Ramos (cell line): ENCODE results near the gene SDK2.

Experiments
- in situ Hi-C: fragments of 300-500 bp; cut with MboI; formaldehyde crosslinking; loops from one replicate; pipeline ENCODE4 v1.14.3; 2022; ENCODE audit warnings: low sequenced_read_pairs; ENCODE audit not compliant: unreplicated experiment

The SDK2 gene

DNA sequence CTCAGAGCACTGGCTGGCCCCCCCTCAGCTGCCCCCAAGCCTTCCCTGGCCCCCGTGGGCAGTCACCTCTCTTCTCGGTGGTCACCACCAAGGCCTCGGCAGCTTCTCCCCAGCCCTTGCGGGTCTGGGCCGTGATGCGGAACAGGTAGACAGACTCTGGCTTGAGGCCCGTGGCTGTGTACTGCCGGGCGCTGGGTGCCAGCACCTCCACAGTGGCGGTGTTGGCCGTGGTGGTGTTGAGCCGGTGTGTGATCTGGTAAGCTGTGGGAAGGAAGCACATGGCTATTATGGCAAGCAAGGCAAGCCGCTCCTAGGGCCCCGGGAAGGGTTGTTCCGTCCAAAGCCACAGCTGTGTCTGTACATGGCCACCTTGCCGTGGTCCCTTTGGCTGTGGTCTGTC, 254.0 kb downstream of the SDK2 start:
- in situ Hi-C loops = no loop called here

DNA sequence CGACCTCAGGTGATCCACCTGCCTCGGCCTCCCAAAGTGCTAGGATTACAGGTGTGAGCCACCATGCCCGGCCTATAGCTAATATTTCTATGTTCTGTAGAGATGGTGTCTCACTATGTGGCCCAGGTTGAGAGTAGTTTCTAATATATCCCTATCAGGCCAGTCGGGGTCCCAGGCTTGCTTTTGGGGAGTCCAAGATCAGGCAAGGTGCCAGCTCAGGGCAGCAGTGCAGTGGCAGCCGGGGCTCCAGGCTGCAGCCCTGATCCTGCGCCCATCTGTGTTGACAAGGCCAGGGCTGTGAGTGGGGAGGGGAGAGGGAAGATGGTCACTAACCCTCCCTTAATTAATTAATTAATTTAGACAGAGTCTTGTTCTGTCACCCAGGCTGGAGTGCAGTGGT, 254.8 kb downstream of the SDK2 start:
- in situ Hi-C loops = no loop called here

- in situ Hi-C loops = no loop called here
These were observed 255.7 kb downstream of the SDK2 start for GRCh38 chr17:73388578-73388905.

DNA sequence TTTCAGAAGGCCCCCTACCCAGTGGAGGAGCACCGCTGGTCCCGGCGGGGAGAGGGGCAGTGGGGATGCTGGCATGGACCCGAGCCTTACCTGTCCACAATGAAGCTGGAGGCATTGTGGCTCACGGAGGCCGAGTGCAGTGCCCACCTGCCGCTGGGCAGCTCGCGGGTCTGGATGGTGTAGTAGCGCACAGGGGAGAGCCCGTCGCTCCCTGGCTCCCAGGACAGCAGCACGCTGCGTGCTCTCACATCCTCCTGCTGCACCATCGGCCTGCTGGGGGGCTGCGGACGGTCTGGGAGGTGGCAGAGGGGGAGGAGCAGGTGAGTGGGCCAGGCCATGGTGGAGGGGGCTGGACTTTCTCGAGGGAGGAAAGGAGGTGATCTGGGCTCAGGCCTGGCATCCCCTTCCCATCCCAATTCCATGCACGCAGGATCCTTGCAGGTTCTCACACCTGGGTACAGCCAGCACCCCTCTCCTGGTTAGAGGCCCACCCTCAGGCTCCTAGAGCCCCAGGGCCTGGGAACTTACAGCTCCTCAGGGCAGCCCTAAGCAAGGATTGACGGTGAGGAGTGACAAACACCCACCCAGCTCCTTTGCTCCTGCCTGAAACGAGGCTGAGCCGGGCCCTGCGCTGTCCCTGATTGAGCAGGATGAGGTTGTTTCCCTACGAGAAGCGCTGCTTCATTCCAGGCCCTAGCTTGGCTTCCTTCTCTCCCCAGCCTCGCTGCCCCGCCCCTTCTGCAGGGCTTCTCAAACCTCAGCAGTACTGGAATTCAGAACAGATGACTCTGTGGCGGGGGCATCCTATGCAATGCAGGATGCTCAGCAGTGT, 256.3 kb downstream of the SDK2 start:
- in situ Hi-C loops = no loop called here

DNA sequence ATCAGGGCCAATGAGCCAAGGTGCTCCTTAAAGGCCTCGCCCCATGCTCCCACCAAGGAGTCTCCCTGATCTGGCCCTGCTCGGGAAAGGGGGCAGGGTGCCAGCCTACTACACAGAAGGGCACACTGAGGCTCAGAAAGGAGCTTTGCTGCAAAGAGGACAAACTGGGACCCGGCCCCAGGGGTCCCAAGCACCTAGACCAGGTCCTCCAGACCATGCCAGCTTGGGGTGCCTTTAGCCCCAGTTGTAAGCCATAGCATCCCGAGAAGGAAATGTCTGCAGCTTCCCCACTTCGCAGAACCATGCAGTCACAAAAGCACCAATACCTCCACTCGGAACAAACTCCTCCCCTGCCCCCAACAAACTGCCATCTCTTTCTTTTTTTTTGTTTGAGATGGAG, 257.7 kb downstream of the SDK2 start:
- in situ Hi-C loops = no loop called here

- in situ Hi-C loops = no loop called here
These were observed 259.3 kb downstream of the SDK2 start for GRCh38 chr17:73384926-73385325.

DNA sequence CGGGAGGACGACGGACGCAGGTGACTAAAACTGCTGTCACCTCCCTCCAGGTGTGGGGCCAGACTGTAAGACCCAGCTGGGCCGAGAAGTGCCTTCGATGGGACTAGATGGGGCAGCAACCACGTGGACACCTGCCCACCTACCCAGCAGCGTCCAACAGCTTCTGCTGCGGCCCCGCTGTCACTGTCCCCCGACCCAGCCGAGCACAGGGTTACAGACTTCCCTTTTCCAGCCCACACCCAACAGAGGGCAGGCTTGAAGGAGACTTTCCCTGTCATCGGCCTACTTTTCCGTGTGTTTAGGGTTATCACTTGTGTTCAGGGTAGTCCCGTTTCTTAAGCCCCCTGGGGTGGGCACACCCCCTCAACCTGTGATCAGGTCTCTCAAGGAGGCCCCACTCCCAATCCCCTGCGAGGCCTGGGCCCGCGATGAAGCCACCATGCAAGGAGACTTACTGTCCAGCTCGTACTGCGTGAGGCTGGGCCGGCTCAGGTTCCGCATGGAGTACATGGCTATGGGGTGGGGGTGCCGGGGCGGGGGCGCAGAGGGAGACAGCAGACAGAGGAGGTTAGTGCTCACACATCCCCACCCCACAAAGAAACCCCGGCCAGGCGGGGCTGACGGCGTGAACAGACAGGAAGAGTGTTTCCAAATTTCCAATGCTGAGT, 263.7 kb downstream of the SDK2 start:
- in situ Hi-C loops = no loop called here

DNA sequence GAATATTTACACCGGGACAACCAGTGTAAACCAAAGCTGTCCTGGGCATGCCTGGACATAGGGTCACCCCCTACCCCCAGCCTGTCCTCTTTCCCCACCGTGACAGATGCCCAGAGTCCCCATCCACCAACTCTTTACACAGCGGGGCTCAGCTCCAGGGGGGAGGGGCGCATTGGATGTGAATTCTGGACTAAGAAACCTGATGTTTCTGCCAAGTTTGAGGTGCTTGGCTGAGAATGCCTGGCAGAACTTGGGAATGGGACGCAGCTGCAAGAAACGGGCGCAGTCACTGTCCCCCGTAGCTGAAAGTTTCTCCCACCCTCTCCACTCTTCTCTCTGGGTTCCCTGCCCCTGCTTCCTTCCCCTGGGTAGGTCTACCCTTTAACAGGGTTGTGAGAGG, 264.4 kb downstream of the SDK2 start:
- in situ Hi-C loops = no loop called here

DNA sequence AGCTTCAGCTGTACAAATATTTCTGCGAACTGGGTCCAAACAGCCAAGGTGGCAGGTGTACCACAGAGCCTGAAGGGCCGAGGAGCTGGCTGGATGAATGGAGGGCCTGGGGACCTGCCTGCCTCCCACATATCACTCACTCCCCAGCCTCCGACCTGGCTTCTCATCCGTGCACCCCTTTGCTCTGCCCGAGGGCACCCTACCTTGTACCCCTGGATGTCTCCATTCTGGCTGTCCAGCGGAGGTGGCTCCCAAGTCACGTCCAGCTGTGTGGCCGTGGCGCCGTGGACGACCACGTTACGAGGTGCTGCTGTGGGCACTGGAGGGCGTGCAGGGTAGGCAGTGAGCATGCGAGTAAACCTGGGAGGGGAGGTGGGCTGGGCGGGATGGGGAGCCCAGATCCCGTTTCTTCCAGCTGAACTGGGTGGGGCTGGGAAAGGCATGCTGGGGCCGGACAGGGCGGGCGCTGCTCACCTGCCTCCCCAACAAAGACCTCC, 265.2 kb downstream of the SDK2 start:
- in situ Hi-C loops = no loop called here

- in situ Hi-C loops = no loop called here
These were observed 267.6 kb downstream of the SDK2 start for GRCh38 chr17:73376636-73377035.

DNA sequence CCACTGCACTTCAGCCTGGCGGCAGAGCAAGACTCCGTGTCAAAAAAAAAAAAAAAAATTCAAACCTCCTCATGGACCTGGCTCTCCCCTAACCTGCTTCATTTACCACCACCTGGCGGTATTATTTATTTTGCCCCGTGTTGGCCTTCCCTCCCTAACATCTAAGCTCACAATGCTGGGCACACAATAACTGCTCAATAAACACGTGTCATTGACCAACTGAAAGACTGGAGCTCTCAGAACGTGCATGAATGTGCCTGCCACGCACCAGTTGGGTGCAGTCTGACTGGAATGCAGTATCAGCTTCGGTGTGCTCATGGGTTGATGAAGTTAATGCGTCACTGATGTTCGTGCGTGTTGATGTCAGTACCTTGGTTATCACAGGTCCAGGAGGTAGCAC, 268.1 kb downstream of the SDK2 start:
- in situ Hi-C loops = no loop called here

DNA sequence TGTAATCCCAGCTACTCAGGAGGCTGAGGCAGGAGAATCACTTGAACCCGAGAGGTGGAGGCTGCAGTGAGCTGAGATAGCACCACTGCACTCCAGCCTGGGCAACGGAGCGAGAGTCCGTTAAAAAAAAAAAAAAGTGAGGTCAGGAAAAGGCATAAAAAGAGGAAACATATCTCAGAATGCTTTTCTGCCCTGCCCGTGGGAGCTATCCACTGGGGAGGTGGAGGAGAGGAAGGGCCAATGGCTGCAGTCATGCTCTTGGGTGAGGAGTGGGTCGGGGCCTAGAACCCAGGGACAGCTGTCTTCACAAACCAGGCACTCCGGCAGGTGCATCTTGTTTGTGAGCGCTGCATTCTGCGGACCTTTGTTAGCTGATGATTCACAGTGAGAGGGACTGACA, 272.4 kb downstream of the SDK2 start:
- in situ Hi-C loops = loop anchor here (5.0 kb wide), 1 partner anchor 115 kb away; no protein-coding TSS in a partner anchor

GRCh38 chr17:73371285-73371684, 273.0 kb downstream of the SDK2 start:
- in situ Hi-C loops = loop anchor here (5.0 kb wide), 1 partner anchor 114 kb away; no protein-coding TSS in a partner anchor

DNA sequence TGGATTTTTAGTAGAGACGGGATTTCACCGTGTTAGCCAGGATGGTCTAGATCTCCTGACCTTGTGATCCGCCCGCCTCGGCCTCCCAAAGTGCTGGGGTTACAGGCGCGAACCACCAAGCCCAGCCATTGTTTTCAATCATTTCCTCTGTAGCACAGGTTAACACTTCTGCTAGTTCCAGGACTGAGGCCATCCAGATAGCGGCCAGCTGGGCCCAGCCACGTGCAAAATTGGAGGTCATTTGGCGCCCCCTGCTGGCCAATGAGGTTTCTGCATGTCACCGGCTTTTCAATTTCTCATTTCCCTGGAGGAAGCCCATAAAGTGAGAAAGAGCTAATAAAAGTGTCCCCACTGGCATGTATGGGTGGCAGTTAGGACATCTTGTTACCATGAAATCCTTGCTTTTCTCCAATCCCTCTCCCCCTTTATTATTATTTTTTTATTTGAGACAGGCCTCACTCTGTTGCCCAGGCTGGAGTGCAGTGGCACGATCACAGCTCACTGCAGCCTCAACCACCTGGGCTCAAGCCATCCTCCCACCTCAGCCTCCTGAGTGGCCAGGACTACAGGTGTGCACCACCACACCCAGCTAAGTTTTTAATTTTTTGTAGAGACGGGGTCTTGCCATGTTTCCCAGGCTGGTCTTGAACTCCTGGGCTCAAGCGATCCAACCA, 274.3 kb downstream of the SDK2 start:
- in situ Hi-C loops = loop anchor here (5.0 to 10.0 kb wide), 3 partner anchors 113 to 815 kb away; no protein-coding TSS in a partner anchor

DNA sequence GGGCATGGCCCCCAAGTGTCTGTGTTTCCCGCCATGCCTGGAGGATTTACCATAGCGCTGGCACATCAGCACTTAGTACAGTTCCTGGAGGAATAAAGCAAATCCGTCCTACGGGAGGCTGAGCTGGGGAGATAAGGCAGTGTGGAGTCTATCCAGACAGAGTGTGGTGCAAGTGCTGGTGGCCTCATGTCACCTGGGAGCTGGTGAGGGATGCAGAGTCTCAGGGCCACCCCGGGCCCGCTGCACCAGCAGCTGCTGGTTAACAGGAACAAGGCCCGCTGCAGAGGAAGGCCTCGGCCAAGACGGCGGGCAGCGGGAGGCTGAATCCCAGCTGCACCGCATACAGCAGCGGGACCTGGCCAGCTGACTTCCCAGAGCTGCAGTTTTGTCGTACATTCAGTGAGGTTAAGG, 275.1 kb downstream of the SDK2 start:
- in situ Hi-C loops = loop anchor here (5.0 to 10.0 kb wide), 2 partner anchors 642 to 814 kb away; no protein-coding TSS in a partner anchor

GRCh38 chr17:73368085-73368631, 276.1 kb downstream of the SDK2 start:
- in situ Hi-C loops = loop anchor here (5.0 to 10.0 kb wide), 2 partner anchors 641 to 813 kb away; no protein-coding TSS in a partner anchor

- in situ Hi-C loops = loop anchor here (5.0 to 10.0 kb wide), 2 partner anchors 639 to 811 kb away; no protein-coding TSS in a partner anchor
These were observed 278.2 kb downstream of the SDK2 start for GRCh38 chr17:73365906-73366623.

- in situ Hi-C loops = loop anchor here (5.0 to 10.0 kb wide), 2 partner anchors 638 to 811 kb away; no protein-coding TSS in a partner anchor
These were observed 278.9 kb downstream of the SDK2 start for GRCh38 chr17:73365301-73365874.

DNA sequence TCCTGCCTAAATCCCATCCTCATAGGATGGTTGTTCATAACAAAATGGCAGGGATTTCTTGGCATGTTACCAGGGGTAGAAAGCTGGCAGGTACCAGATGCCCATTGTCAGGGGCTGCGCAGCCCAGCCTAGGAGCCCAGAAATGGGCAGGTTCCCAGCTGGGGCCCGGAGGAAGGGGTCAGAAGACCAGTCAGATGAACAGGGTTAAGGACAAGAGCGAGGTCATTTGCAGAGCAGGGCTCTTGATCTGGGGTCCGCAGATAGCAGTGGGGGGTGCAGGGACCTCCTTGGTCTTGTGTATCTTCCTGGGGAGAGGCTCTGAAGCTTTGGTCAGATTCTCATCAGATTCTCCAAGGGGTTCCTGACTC, 280.1 kb downstream of the SDK2 start:
- in situ Hi-C loops = loop anchor here (10.0 kb wide), 1 partner anchor 809 kb away; no protein-coding TSS in a partner anchor
